Amniotic stem cell (primary cell): Measurements from ENCODE around the gene RARG.
"Not testable (repeated sequence)": the region's sequence is repeated elsewhere in the genome, so short reads cannot be mapped to it uniquely, and the experiment has no call there.

Experiments used
- DNase-seq: peaks from one replicate; lab custom pipeline; 2025; lab: John Stamatoyannopoulos, UW

Gene RARG

GRCh38 chr12:53208435-53208834, 23.6 kb downstream of the RARG start:
- DNase-seq = no peak

DNA sequence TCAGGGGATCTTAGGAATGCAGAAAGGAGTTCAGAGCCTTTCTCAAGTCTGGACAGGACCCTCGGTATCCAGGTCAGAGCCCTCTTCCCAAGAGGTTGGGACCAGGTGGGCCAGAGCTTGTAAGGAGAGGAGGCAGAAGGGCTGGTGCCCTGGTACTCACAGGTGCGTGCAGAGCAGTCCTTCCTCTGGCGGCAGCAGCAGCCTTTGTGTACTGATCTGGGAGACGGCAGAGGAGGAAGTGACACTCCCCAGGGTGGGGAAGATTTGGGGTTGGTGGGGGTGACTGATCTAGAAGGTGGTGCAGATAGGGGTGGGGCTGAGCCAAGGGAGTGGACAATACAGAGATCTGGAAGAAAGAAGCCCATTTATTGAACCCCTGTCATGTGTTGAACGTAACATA, 25.0 kb downstream of the RARG start, which contains the start of gene ITGB7:
TSS of gene ITGB7 (minus strand) at position 210 of the 400 bp plus-strand sequence. CDS start 6,808 bp downstream, outside the sequence.
- DNase-seq = no peak

DNA sequence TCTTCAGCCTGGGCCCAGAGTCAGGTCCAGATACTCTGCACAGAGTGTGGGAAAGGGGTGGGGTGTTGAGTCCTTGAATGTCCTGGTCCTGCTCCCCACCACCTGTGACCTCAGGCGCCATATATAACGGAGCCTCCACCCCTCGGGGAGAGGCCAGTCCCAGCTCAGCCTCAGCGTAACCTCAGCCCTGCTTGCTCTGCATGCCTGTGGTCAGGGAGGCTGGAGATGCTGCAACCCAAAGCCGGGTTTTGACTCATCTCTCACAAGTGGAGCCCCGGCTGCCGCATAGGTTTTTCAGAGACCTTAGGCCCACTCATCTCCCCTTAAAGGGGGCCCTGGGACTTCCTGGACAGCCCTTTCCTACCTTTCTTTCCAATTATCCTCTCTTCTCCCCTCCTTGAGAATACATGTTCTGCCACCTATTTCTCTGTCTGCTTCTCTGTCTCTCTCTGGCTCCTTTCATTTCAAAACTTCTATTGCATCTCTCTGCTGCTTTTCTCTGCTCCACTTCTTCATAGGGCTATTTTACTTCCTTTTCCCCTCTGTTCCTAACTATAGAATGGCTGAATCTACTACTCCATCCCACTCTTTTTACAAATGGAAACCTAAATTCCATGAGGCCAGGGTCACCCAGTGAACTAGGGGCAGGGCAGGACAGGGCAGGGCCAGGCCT, 26.1 kb downstream of the RARG start:
- DNase-seq = peak; percentile 75

DNA sequence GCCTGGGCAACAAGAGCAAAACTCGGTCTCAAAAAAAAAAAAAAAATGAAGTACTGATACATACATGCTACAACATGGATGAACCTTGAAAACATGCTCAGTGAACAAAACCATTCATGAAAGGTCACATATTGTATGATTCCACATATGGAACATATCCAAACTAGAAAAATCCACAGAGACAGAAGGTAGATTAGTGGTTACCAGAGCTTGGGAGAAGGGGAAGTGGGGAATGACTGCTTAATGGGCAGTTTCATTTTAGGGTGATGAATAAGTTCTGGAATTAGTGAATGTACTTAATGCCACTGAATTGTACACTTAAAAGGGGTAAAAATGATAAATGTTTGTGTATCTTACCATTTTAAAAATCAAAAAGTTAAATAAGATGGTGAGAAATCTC, 27.7 kb downstream of the RARG start:
- DNase-seq = no peak

DNA sequence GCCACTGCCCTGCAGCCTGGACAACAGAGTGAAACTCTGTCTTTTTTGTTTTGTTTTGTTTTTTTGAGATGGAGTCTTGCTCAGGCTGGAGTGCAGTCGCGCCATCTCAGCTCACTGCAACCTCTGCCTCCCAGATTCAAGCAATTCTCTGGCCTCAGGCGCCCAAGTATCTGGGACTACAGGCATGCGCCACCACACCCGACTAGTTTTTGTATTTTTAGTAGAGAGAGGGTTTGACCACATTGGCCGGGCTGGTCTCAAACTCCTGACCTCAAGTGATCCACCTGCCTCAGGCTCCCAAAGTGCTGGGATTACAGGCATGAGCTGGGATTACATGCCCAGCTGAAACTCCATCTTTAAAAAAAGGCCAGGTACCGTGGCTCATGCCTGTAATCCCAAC, 29.7 kb downstream of the RARG start:
- DNase-seq = not testable (repeated sequence)

- no peak for DNase-seq
Measured at GRCh38 chr12:53201639-53202038, 30.4 kb downstream of the RARG start.

GRCh38 chr12:53201177-53201541, 30.9 kb downstream of the RARG start:
- DNase-seq = no peak

GRCh38 chr12:53200458-53201176, 31.4 kb downstream of the RARG start:
- DNase-seq = no peak

- DNase-seq = no peak
Measured at GRCh38 chr12:53200107-53200457, 31.9 kb downstream of the RARG start.

- DNase-seq = no peak
Measured at GRCh38 chr12:53199700-53200099, 32.3 kb downstream of the RARG start.

- no peak for DNase-seq
Measured at GRCh38 chr12:53198486-53199110, 33.4 kb downstream of the RARG start.

DNA sequence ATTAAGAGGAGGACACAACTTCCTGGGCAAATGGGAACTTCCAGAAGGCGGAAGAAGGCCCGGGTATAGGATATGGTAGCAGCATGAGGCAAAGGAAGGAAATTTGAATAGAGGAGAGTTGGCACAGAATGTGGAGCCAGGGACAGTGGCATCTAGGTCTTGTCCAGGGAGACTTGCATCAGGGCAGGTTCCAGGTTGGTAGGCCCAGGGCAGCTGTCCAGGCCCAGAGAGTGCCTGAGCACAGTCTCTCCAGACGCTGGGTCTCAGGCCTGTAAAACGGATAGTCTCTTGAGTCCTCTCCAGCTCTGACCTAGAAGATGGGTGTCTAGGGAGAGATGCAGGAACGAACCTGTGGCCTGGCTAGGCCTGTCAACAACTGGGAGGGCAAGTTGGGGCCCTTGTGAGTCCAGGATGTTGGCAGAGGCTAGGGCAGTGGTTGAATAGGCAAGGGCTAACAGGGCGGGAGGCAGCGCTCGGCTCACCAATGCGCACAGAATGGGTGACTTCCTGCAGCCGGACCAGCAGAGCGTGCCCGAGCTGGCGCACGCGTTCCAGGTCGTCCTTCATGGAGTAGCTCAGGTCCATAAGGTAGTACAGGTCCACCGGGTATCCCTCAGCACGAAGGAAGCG, 34.9 kb downstream of the RARG start:
- no peak for DNase-seq

GRCh38 chr12:53196486-53196885, 35.5 kb downstream of the RARG start:
- DNase-seq = no peak

- no peak for DNase-seq
Measured at GRCh38 chr12:53195516-53196420, 36.2 kb downstream of the RARG start.

DNA sequence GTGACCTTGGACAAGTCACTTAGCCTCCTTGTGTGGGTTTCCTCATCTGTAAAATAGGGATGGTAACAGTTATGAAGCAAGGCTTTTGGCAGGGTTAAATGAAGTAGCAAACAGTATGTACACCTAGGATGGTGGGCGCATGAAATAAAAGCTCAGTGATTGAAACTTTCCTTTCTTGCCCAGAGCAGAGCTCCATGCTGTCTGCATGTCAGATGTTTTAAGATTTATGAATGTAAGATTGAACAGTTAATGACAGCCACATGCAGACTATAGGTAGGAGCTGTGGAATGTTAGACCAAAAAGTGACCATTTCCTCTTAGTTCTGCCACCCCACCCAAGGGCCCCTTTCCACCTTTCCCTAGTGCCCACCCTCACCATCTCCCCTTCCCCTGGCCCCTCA, 37.0 kb downstream of the RARG start:
- DNase-seq = no peak

DNA sequence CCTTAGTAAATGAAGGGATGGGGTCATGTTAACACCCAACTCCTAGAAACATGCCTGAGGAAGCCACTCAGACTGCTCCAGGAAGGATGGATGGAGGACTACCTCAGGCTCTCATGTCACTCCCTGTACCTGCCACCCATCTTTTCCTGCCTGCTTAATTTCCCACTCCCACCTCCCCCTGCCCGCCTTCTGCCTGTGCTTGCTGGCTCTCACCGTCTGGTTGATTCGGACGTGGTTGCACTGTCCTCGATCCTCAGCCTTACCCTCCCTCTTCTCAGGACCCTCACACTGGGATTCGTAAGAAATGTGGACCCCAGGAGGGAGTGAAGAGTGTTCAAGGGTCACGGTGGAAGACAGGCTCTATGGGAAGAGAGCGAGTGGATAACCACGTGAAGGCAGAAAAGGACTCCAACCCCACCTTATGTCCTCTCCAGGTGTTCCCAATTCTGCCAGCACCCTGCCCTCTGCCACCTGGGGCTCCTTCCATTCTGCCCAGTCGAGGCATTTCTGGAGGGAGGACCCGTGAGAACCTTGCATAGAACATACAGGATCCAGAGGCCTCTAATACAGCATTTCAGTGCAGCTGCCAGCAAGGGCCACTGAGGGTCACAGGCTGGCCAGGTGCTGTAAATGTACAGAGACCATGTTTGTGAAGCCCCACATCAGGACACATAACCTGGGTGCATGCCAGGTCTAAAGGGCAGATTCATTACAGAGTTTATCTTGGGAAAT, 37.9 kb downstream of the RARG start:
- DNase-seq = no peak

GRCh38 chr12:53193040-53193439, 39.0 kb downstream of the RARG start:
- DNase-seq = no peak

DNA sequence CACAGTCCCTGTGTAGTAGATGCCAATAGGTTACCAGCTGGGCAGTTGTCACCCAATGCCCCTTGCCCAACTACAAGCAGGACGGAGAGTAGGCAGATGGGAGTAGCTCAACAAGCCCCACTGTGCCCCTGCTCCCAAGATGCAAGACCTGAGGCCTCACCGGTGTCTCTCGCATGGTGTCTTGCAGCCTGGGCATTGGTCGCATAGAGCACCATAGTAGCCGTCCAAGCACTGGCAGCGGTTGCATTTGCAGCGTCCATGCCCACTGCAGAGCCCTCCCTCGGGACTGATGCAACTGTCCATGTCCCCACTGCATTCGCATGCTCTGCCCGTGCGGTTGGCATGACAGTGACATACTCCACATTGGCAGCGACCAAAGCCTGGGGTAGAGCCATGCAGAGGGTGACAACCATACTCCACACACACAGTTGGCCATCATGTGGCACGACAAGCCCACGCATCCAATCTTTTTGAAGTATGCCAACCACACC, 39.4 kb downstream of the RARG start:
- no peak for DNase-seq

DNA sequence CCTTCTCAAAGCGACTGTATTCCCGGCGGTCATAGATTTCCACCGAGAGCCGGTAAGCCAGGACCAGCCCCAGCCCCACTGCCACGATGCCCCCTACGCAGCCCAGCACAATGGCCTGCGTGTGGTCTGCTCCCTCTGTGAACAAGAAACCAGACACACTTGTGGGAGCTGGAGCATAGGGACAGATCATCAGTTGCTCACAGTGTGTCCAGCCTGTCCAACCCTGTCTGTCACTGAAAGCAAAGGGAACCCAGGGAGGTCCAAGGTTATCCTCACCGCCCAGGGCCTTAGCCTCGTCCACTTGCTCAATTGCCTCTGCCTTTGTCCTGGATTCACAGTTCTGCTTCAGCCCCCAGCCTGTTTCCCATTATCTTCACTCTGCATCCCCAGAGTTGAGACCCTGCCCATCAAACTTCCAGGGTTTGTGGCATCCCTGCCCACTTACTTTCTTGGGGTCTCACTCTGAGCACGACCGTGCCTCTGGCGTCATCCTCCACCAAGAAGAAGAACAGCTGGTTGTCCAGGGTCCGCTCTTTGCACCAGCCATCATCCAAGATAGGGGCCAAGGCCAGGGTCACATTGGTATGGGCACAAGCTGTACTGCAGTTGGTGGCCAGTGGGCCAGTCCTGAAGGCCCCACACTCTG, 40.0 kb downstream of the RARG start:
- no peak for DNase-seq

DNA sequence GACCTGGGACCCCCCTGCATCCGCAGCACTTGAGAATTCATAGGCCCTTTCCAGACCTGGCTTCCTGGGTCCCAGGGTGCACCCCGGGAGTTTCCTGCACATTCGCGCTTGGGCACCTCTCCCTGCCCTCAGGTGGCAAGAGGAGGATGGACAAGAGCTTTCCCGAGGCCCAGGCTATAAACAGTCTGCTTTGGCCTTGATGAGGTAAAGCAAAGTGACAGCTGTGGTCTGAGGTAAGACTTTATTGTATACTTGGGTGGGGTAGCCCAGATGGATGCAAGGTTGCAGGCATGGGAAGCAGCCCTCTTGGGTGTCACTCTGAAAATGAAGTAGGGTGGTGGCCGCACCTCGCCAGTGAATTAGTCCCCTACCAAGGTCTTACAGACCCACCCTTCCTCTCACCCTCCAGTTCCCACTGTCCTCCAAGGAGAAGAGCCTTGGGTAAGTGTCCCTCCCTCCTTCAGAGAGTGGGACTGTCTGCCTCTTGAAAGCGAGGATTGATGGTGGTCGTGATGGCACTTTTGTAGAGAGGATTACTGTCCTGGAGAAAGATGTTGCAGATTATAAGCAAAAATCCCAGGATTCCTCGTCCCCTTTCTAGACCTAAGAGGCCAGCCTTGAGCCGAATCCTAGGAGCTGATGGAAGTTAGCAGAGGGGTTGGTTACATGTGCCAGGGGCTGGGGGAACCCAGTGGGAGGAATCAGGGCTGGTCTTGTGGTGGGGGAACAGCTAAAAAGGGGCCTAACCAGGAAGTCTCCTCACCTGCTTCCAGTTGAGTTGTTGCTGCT, 40.7 kb downstream of the RARG start:
- DNase-seq = no peak
